Mucosa of descending colon (tissue), 3 donors: Measurements from ENCODE around the gene CORO7. TPM values are rescaled to one million over a fixed set of nuclear protein-coding genes. Genes with fewer than 3 reads are reported as not detected.
A peak's percentile ranks its signal among the peaks of the same experiment; 100 is the strongest.

Experiments used
- ATAC-seq: fragments of 200-7000 bp; cut with Tn5 transposase; one replicate; pipeline ENCODE4 v1.9.1; 2020; ENCODE audit warnings: mild to moderate bottlenecking, moderate library complexity
- DNase-seq, 3 donors: peaks; one replicate each; pipeline ENCODE4 v3.0.0-alpha.2; 2020
- H3K36me3 ChIP-seq: fragments of 200-600 bp; one replicate; pipeline ENCODE4 v1.8.0; 2021; ENCODE audit warnings: low read depth, mild to moderate bottlenecking
- H3K4me1 ChIP-seq: fragments of 200-600 bp; one replicate; pipeline ENCODE4 v1.8.0; 2021; ENCODE audit warnings: low read depth, mild to moderate bottlenecking
- H3K4me3 ChIP-seq: fragments of 200-600 bp; one replicate; pipeline ENCODE4 v1.8.0; 2021; ENCODE audit warnings: mild to moderate bottlenecking
- H3K9me3 ChIP-seq: fragments of 200-600 bp; one replicate; pipeline ENCODE4 v1.8.0; 2021; ENCODE audit warnings: mild to moderate bottlenecking
- CTCF ChIP-seq: fragments of 200-600 bp; IDR thresholded peaks from one replicate; pipeline ENCODE4 v1.8.0; 2022; ENCODE audit warnings: antibody characterized with exemption, mild to moderate bottlenecking
- intact Hi-C, 2 donors: fragments of 100-400 bp; cut with DNase I in 1 of 2; cut with micrococcal nuclease in 1 of 2; formaldehyde crosslinking; loops; one replicate each; pipeline versions ENCODE4 v1.11.0 to v1.11.1; 2022; cut with DNase I, micrococcal nuclease
- total RNA-seq, 3 donors: library from RNA; stranded (reverse); fragmentation: NEBNext Ultra II Directional in 2 of 3; extraction: Animal tissue kit (Norgen Biotek cat#: 25700) in 2 of 3; gene quantifications; one replicate each; pipeline versions ENCODE4 v1.2.1 to v1.2.4, GENCODE V29; 2021 to 2023
- donor health status: DM: no; HTN: no; CAD: no; lungs with moderate emphysema.
- donor health status: DM: no; HTN: no; CAD: no.
- donor health status: DM: no; HTN: yes; CAD: no.

Gene CORO7
- total RNA-seq, 3 donors from 2014 or later: 40.0 to 61.2 (median 49.1) TPM

DNA sequence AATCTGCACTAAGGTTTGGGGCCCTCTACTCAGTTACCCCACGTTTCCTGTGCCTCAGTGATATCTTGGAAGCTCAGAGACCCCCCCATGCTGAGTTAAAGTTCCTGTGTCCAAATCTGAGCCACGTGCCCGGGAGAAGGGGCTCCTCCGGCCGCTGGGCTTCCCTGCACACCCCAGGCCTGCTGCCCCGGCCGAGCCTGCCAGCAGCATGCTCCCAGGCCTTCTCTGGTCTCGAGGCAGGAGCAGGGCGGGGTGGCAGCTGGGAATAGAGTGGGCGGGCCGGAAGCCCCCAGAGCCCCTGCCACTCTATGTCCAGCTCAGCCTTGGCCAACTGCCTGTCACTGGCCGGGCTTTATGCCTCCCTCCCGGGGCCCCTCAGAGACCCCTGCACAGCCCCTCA lies 50.4 kb downstream of the CORO7 start:
- ATAC-seq: no peak
- intact Hi-C loops: no loop called here
- Histone ChIP-seq H3K9me3 (no peaks in the 10 kb centered on the region), H3K4me3 (no peak overlapping the region), H3K4me1 (no peaks in the 10 kb centered on the region), H3K36me3 (peaks cover 3% of the 10 kb centered on the region)
- no peak for DNase-seq
- TF ChIP-seq CTCF: no peak

GRCh38 chr16:4365615-4366014 lies 50.8 kb downstream of the CORO7 start:
- intact Hi-C loops: no loop called here
- no peaks in the 10 kb centered on the region for H3K4me1 ChIP-seq
- peaks cover 3% of the 10 kb centered on the region for H3K36me3 ChIP-seq
- DNase-seq (no peak), ATAC-seq (no peak)
- H3K9me3 ChIP-seq: no peaks in the 10 kb centered on the region
- TF ChIP-seq CTCF: no peak
- no peak overlapping the region for H3K4me3 ChIP-seq

DNA sequence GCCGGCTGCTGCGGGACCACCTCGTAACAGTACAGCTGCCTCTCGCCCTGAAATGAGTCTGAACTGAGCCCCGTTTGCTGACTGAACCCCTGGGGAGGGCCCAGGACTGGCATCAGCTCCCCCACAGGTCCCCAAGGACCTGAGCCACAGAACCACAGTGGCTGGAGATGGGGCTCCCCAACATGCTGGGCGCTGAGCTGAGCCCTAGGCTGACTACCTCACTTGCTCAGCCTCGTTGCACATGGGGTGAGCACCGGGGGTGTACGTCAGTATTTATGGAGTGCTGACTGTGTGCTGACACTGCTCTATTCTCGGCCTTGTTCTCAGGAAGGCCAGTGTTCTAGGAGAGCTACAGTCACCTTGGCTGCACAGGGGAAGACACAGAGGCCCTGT lies 51.4 kb downstream of the CORO7 start:
- Histone ChIP-seq H3K4me1 (no peaks in the 10 kb centered on the region), H3K4me3 (no peak overlapping the region), H3K9me3 (no peaks in the 10 kb centered on the region), H3K36me3 (peaks cover 3% of the 10 kb centered on the region)
- intact Hi-C loops: no loop called here
- no peak for DNase-seq
- peak; percentile 9 for ATAC-seq
- no peak for TF ChIP-seq CTCF

DNA sequence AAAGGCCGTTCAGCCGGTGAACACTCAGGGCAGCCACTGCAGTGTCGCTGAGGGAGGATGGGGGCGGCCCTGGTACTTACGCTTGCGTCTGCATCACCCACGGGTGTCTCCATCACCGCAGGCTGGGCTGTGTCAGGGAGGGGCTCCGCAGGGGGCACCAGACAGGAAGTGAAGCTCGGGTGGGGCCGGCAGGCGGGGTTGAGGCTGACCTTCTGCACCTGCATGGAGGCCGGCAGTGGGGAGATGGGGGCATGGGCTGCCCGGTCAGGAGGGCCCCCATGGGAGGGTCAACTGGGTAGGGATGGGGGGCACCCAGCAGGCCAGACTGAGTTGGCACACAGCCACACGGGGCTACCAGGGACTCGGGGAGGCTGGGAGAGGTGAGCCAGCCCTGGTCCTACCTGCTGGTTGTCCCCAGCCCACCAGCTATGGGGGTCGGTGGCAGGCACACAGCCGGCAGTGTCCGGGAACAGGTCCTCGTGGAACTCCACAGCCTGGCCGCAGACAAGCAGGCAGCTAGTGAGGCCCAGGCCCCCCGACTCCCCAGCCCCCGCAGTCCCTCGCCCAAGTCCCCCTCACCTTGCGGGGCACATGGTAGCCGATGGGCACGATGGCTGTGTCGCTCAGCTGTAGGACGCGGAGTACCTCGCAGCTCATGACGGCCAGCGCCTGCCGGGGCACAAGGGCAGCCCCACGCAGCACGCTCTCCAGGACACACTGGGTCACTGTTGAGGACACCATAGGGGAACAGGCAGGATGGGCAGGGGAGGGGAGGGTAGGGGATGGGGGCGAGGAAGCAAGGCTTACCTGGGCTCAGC lies 52.0 kb downstream of the CORO7 start:
- ATAC-seq: no peak
- intact Hi-C loops: no loop called here
- Histone ChIP-seq H3K4me1 (no peaks in the 10 kb centered on the region), H3K9me3 (no peaks in the 10 kb centered on the region), H3K4me3 (no peak overlapping the region), H3K36me3 (peaks cover 3% of the 10 kb centered on the region)
- DNase-seq: no peak
- no peak for TF ChIP-seq CTCF

DNA sequence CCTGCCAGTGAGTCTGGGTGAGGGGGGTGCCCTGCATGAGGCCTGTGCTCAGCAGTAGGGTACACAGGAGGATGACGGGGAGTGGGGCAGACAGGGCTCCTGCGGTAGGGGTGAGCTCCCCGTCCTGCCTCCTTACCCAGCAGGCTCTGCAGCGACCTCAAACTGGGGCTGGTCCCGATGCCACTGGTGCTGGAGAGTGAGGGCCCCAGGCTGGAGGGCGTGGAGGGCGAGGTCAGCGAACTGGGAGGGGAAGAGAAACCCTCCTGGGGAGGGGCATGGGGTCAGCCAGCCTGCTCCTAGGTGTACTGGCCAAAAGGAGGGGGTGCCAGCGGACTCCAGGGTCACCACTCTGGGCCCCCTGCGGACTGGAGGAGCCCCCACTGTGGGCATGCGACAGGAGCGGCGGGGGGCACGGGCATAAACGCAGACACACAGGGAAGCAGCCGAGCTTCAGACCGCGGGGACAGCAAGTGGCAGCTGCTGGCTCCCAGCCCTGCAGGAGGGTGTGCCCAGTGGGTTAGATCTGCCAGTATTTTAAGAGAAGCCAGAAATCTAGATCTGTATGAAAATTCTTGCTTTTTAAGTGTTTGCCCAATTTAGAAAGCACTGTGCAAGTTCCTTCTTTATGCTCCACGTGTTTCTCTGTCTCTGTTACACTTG lies 53.8 kb downstream of the CORO7 start:
- ATAC-seq (no peak), DNase-seq (no peak)
- Histone ChIP-seq H3K36me3 (peaks cover 3% of the 10 kb centered on the region), H3K9me3 (no peaks in the 10 kb centered on the region), H3K4me3 (no peak overlapping the region), H3K4me1 (no peaks in the 10 kb centered on the region)
- intact Hi-C loops: no loop called here
- no peak for TF ChIP-seq CTCF
